GM23338 (cell line): ENCODE results near the gene TNS3. TPM values are rescaled to one million over a fixed set of nuclear protein-coding genes. Genes with fewer than 3 reads are reported as not detected.

ENCODE experiments used
- ATAC-seq: fragments of 200-7000 bp; cut with Tn5 transposase; 3 replicates; pipeline ENCODE4 v1.9.1; 2020
- DNase-seq: peaks from one replicate; pipeline ENCODE4 v3.0.0-alpha.2; 2015; ENCODE audit warnings: low spot score
- H2AFZ ChIP-seq: fragments of 200-600 bp; sonication (generic); 2 replicates; pipeline ENCODE4 v1.8.0; 2016; ENCODE audit warnings: antibody characterized with exemption, mild to moderate bottlenecking, moderate library complexity
- H3F3A ChIP-seq: fragments of 200-600 bp; sonication (generic); replicated peaks from 2 replicates; pipeline ENCODE4 v1.8.0; 2017; ENCODE audit warnings: antibody characterized with exemption, mixed run types, low read depth
- H3K27ac ChIP-seq: fragments of 200-600 bp; sonication (generic); 2 replicates; pipeline ENCODE4 v1.6.1; 2016; ENCODE audit warnings: low read depth
- H3K27me3 ChIP-seq: fragments of 200-600 bp; sonication (generic); 2 replicates; pipeline ENCODE4 v1.8.0; 2016; ENCODE audit warnings: mild to moderate bottlenecking, mixed run types, moderate library complexity; ENCODE audit not compliant: insufficient read depth
- H3K36me3 ChIP-seq: fragments of 200-600 bp; sonication (generic); 2 replicates; pipeline ENCODE4 v1.8.0; 2016; ENCODE audit warnings: mild to moderate bottlenecking; ENCODE audit not compliant: insufficient read depth
- H3K4me1 ChIP-seq: fragments of 200-600 bp; sonication (generic); 2 replicates; pipeline ENCODE4 v1.8.0; 2016; ENCODE audit warnings: mild to moderate bottlenecking, moderate library complexity; ENCODE audit not compliant: insufficient read depth
- H3K4me2 ChIP-seq: fragments of 200-600 bp; sonication (generic); 2 replicates; pipeline ENCODE4 v1.7.1; 2017; ENCODE audit warnings: mixed run types
- H3K4me3 ChIP-seq: fragments of 200-600 bp; sonication (generic); 2 replicates; pipeline ENCODE4 v1.6.1; 2016; ENCODE audit warnings: mixed run types
- H3K79me2 ChIP-seq: fragments of 200-600 bp; sonication (generic); replicated peaks from 2 replicates; pipeline ENCODE4 v1.8.0; 2017; ENCODE audit warnings: mild to moderate bottlenecking; ENCODE audit not compliant: insufficient read depth
- H3K9me2 ChIP-seq: fragments of 200-600 bp; sonication (generic); 2 replicates; pipeline ENCODE4 v1.8.0; 2017; ENCODE audit not compliant: insufficient read depth
- H4K20me1 ChIP-seq: fragments of 200-600 bp; sonication (generic); replicated peaks from 2 replicates; pipeline ENCODE4 v1.8.0; 2017; ENCODE audit warnings: mild to moderate bottlenecking; ENCODE audit not compliant: insufficient read depth
- H3K27ac Mint-ChIP-seq: 2 replicates; pipeline ENCODE4 v1.8.0; 2020; ENCODE audit warnings: inconsistent platforms, mild to moderate bottlenecking, moderate library complexity, mixed read lengths
- H3K27me3 Mint-ChIP-seq: 3 replicates; pipeline ENCODE4 v1.8.0; 2022; ENCODE audit warnings: low read depth, mild to moderate bottlenecking, moderate library complexity, mixed read lengths, inconsistent platforms; ENCODE audit not compliant: insufficient read depth, poor library complexity
- H3K36me3 Mint-ChIP-seq: 3 replicates; pipeline ENCODE4 v1.8.0; 2021; ENCODE audit warnings: low read depth, mild to moderate bottlenecking, inconsistent platforms, moderate library complexity, mixed read lengths
- H3K4me1 Mint-ChIP-seq: 3 replicates; pipeline ENCODE4 v1.8.0; 2020; ENCODE audit warnings: mild to moderate bottlenecking, inconsistent platforms, mixed read lengths
- H3K4me3 Mint-ChIP-seq: 3 replicates; pipeline ENCODE4 v1.8.0; 2021; ENCODE audit warnings: moderate library complexity, mild to moderate bottlenecking, inconsistent platforms, mixed read lengths
- H3K9me3 Mint-ChIP-seq: 3 replicates; pipeline ENCODE4 v1.8.0; 2020; ENCODE audit warnings: moderate library complexity, mild to moderate bottlenecking, inconsistent platforms, mixed read lengths
- EZH2 ChIP-seq: fragments of 200-600 bp; sonication (generic); IDR thresholded peaks from one replicate; pipeline ENCODE4 v1.8.0; 2017; ENCODE audit warnings: antibody characterized with exemption, mild to moderate bottlenecking, low read depth; ENCODE audit not compliant: unreplicated experiment
- EZH2phosphoT487 ChIP-seq: fragments of 200-600 bp; sonication (generic); IDR thresholded peaks from one replicate; pipeline ENCODE4 v1.8.1; 2018; ENCODE audit warnings: antibody characterized with exemption; ENCODE audit not compliant: unreplicated experiment
- NANOG ChIP-seq: IDR thresholded peaks from 2 replicates; pipeline ENCODE4 v1.6.1; 2016; ENCODE audit warnings: antibody characterized with exemption, borderline replicate concordance
- STAT1 ChIP-seq: IDR thresholded peaks from one replicate; pipeline ENCODE4 v1.6.1; 2016; ENCODE audit warnings: antibody characterized with exemption; ENCODE audit not compliant: unreplicated experiment
- ZNF114 ChIP-seq: fragments of 250-450 bp; sonication (Bioruptor Pico); IDR thresholded peaks from 2 replicates; pipeline ENCODE4 v1.5.0; 2020; ENCODE audit warnings: mild to moderate bottlenecking, moderate library complexity
- polyA plus RNA-seq: library from polyadenylated mRNA; unstranded; fragments of >200 nt; fragmentation: Nextera tagmentation; extraction: Ambion mirVana; gene quantifications from 2 replicates; pipeline ENCODE4 v1.2.1, GENCODE V29; 2016
- total RNA-seq: library from RNA; depleted of rRNA; stranded (reverse); fragments of >200 nt; shearing (Covaris generic); gene quantifications from 2 replicates; pipeline ENCODE4 v1.2.3, GENCODE V29; 2014
- TF ChIP-seq, protein P1 (sequence below): fragments of 250-450 bp; sonication (Bioruptor Pico); IDR thresholded peaks from 2 replicates; pipeline ENCODE4 v1.5.0; 2020; ENCODE audit warnings: mild to moderate bottlenecking, moderate library complexity
- TF ChIP-seq, protein P2 (sequence below), 2 experiments: fragments of 200-600 bp in 1 of 2; sonication (generic) in 1 of 2; conservative IDR thresholded peaks; 2 replicates each; pipeline versions ENCODE4 v1.5.1 to v1.6.1; 2016 to 2017; ENCODE audit warnings: antibody characterized with exemption in 2 of 2, low read depth in 2 of 2, mild to moderate bottlenecking in 2 of 2, moderate library complexity in 1 of 2
- TF ChIP-seq, protein P3 (sequence below): IDR thresholded peaks from 2 replicates; pipeline ENCODE4 v1.6.1; 2016; ENCODE audit warnings: antibody characterized with exemption

The TNS3 gene
- total and polyA plus RNA-seq, 2 experiments from 2014 or later: 6.2 to 28.7 TPM

DNA sequence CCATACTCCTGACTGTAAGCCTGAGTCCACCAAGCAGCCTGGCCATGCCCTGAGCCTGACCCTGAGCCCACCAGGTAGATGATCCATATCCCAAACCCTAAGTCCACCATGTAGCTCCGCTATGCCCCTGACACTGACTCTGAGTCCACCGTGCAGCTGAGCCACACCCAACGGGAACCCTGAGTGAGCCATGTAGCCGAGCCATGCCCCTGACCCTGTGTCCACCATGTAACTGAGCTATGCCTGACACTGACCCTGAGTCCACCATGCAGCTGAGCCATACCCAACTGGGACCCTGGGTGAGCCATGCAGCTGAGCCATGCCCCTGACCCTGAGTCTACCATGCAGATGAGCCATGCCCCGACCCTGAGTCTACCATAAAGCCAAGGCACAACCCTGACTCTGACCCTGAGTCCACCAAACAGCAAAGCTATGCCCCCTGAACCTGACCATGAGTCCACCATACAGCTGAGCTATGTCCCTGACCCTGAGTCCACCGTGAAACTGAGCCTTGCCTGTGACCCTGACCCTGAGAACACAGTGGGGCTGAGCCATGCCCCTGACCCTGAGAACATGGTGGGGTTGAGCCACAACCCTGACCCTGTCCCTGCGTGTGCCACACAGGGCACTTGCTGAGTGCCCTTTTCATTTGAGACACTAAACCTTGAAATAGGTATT is 299.8 kb downstream of the TNS3 start (continued):
- TF ChIP-seq, protein P1, sequence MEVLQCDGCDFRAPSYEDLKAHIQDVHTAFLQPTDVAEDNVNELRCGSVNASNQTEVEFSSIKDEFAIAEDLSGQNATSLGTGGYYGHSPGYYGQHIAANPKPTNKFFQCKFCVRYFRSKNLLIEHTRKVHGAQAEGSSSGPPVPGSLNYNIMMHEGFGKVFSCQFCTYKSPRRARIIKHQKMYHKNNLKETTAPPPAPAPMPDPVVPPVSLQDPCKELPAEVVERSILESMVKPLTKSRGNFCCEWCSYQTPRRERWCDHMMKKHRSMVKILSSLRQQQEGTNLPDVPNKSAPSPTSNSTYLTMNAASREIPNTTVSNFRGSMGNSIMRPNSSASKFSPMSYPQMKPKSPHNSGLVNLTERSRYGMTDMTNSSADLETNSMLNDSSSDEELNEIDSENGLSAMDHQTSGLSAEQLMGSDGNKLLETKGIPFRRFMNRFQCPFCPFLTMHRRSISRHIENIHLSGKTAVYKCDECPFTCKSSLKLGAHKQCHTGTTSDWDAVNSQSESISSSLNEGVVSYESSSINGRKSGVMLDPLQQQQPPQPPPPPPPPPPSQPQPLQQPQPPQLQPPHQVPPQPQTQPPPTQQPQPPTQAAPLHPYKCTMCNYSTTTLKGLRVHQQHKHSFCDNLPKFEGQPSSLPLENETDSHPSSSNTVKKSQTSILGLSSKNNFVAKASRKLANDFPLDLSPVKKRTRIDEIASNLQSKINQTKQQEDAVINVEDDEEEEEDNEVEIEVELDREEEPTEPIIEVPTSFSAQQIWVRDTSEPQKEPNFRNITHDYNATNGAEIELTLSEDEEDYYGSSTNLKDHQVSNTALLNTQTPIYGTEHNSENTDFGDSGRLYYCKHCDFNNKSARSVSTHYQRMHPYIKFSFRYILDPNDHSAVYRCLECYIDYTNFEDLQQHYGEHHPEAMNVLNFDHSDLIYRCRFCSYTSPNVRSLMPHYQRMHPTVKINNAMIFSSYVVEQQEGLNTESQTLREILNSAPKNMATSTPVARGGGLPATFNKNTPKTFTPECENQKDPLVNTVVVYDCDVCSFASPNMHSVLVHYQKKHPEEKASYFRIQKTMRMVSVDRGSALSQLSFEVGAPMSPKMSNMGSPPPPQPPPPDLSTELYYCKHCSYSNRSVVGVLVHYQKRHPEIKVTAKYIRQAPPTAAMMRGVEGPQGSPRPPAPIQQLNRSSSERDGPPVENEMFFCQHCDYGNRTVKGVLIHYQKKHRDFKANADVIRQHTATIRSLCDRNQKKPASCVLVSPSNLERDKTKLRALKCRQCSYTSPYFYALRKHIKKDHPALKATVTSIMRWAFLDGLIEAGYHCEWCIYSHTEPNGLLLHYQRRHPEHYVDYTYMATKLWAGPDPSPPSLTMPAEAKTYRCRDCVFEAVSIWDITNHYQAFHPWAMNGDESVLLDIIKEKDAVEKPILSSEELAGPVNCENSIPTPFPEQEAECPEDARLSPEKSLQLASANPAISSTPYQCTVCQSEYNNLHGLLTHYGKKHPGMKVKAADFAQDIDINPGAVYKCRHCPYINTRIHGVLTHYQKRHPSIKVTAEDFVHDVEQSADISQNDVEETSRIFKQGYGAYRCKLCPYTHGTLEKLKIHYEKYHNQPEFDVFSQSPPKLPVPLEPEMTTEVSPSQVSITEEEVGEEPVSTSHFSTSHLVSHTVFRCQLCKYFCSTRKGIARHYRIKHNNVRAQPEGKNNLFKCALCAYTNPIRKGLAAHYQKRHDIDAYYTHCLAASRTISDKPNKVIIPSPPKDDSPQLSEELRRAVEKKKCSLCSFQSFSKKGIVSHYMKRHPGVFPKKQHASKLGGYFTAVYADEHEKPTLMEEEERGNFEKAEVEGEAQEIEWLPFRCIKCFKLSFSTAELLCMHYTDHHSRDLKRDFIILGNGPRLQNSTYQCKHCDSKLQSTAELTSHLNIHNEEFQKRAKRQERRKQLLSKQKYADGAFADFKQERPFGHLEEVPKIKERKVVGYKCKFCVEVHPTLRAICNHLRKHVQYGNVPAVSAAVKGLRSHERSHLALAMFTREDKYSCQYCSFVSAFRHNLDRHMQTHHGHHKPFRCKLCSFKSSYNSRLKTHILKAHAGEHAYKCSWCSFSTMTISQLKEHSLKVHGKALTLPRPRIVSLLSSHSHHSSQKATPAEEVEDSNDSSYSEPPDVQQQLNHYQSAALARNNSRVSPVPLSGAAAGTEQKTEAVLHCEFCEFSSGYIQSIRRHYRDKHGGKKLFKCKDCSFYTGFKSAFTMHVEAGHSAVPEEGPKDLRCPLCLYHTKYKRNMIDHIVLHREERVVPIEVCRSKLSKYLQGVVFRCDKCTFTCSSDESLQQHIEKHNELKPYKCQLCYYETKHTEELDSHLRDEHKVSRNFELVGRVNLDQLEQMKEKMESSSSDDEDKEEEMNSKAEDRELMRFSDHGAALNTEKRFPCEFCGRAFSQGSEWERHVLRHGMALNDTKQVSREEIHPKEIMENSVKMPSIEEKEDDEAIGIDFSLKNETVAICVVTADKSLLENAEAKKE (CRISPR knock-in tag): no peak
- TF ChIP-seq NANOG: no peak

DNA sequence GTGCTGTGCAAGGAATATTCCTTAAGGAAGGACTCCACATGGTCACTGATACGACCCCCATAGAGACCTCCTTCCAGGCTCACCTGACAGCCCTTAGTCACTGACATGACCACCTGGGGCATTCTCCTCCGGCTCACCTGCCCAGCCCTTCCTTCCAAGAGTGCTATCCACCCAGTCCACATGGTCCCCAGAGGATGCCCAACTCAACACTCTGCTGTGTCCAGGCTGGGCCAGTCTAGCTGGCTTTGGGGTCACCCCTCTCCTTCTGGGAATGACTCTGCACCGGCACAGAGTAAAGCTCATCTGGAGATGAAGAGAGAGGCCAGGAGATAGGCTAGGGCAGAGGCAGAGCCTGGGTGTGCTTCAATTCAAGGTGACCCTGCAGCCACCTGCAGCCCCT is 300.8 kb downstream of the TNS3 start:
- H3K27me3 Mint-ChIP-seq: no peaks in the 10 kb centered on the region
- Histone ChIP-seq H3K9me2 (no peaks in the 10 kb centered on the region), H4K20me1 (no peaks in the 10 kb centered on the region), H3K27me3 (no peaks in the 10 kb centered on the region), H3K4me1 (no peaks in the 10 kb centered on the region), H3K4me2 (no peak overlapping the region), H3K36me3 (no peaks in the 10 kb centered on the region), H3K79me2 (no peaks in the 10 kb centered on the region), H3K27ac (no peak overlapping the region), H3F3A (no peaks in the 10 kb centered on the region), H3K4me3 (no peak overlapping the region), H2AFZ (no peak overlapping the region)
- DNase-seq (no peak), ATAC-seq (no peak)
- no peak overlapping the region for H3K27ac Mint-ChIP-seq
- peaks cover 8% of the 10 kb centered on the region; the same call in 2 of the 3 replicates for H3K36me3 Mint-ChIP-seq
- H3K9me3 Mint-ChIP-seq: no peaks in the 10 kb centered on the region; the same call in 2 of the 3 replicates
- no peak overlapping the region for H3K4me3 Mint-ChIP-seq
- H3K4me1 Mint-ChIP-seq: no peaks in the 10 kb centered on the region
- TF ChIP-seq, protein P2, sequence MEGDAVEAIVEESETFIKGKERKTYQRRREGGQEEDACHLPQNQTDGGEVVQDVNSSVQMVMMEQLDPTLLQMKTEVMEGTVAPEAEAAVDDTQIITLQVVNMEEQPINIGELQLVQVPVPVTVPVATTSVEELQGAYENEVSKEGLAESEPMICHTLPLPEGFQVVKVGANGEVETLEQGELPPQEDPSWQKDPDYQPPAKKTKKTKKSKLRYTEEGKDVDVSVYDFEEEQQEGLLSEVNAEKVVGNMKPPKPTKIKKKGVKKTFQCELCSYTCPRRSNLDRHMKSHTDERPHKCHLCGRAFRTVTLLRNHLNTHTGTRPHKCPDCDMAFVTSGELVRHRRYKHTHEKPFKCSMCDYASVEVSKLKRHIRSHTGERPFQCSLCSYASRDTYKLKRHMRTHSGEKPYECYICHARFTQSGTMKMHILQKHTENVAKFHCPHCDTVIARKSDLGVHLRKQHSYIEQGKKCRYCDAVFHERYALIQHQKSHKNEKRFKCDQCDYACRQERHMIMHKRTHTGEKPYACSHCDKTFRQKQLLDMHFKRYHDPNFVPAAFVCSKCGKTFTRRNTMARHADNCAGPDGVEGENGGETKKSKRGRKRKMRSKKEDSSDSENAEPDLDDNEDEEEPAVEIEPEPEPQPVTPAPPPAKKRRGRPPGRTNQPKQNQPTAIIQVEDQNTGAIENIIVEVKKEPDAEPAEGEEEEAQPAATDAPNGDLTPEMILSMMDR (conservative IDR thresholded peaks at IDR 0.05; ENCODE audit: low read depth in 2 of 2): no peak
- TF ChIP-seq ZNF114 (CRISPR knock-in tag): no peak
- no peak for TF ChIP-seq EZH2
- TF ChIP-seq NANOG: no peak
- TF ChIP-seq, protein P3, sequence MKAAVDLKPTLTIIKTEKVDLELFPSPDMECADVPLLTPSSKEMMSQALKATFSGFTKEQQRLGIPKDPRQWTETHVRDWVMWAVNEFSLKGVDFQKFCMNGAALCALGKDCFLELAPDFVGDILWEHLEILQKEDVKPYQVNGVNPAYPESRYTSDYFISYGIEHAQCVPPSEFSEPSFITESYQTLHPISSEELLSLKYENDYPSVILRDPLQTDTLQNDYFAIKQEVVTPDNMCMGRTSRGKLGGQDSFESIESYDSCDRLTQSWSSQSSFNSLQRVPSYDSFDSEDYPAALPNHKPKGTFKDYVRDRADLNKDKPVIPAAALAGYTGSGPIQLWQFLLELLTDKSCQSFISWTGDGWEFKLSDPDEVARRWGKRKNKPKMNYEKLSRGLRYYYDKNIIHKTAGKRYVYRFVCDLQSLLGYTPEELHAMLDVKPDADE: no peak
- TF ChIP-seq STAT1: no peak
- TF ChIP-seq EZH2phosphoT487: no peak
